ENCODE results near the gene RXRA. TPM values are rescaled to one million over a fixed set of nuclear protein-coding genes. Genes with fewer than 3 reads are reported as not detected.

Gene RXRA
- polyA plus RNA-seq, 3 donors: 15.8 to 91.0 (median 23.2) TPM

- Histone ChIP-seq H3K4me1 (ENCODE audit: control insufficient read depth in 1 of 2, insufficient read depth in 2 of 2, low read length in 2 of 2) (peaks cover 99 to 100% of the 10 kb centered on the region in 2 donors), H3K36me3 (replicated peaks in 1 of 2; ENCODE audit: control insufficient read depth in 1 of 2, insufficient read depth in 2 of 2, low read length in 2 of 2) (peaks cover 19 to 42% of the 10 kb centered on the region in 2 donors), H4K20me1 (ENCODE audit: insufficient read depth, low read length) (peaks cover 45% of the 10 kb centered on the region), H3K4me2 (replicated peaks; ENCODE audit: extremely low read depth, low read length, poor library complexity, severe bottlenecking) (peak overlapping the region; percentile 71), H3K4me3 (replicated peaks in 1 of 3; ENCODE audit: low read depth in 2 of 3, low read length in 3 of 3) (peak overlapping the region in 1 of 3 experiments; percentile 68), H3K27me3 (ENCODE audit: control insufficient read depth in 2 of 2, insufficient read depth in 2 of 2, low read length in 2 of 2) (no peaks in the 10 kb centered on the region), H3K9ac (ENCODE audit: insufficient read depth, low read length, poor library complexity, severe bottlenecking) (peak overlapping the region; percentile 78), H3K79me2 (ENCODE audit: insufficient read depth, low read length) (peaks cover 86% of the 10 kb centered on the region), H2AFZ (ENCODE audit: insufficient read depth, low read depth, low read length, poor library complexity, severe bottlenecking) (no peak overlapping the region), H3K27ac (ENCODE audit: low read depth in 1 of 2, low read length in 2 of 2) (peak overlapping the region; percentile 97), H3K9me3 (replicated peaks in 1 of 2; ENCODE audit: control insufficient read depth in 1 of 2, insufficient read depth in 1 of 2, low read length in 2 of 2) (no peaks in the 10 kb centered on the region)
- peaks cover 21 to 78% of the 10 kb centered on the region in 2 donors for H3K36me3 Mint-ChIP-seq
- H3K4me3 Mint-ChIP-seq: peak overlapping the region; percentile 54 to 71
- H3K27me3 Mint-ChIP-seq (ENCODE audit: low read depth in 3 of 3): no peaks in the 10 kb centered on the region
- no peaks in the 10 kb centered on the region for H3K9me3 Mint-ChIP-seq
- H3K4me1 Mint-ChIP-seq: peaks cover 92% of the 10 kb centered on the region
- intact Hi-C loops (cut with micrococcal nuclease): loop anchor here (2.0 to 5.0 kb wide), 5 partner anchors 33 to 81 kb away; partner anchors contain the start of gene RXRA (in 1 of the 2)
- DNase-seq: peak; percentile 79 to 90 (median 89)
- H3K27ac Mint-ChIP-seq: peak overlapping the region; percentile 93 to 100 (median 99)
- WGBS (ENCODE audit: insufficient coverage): 0% methylated on average over 9 of the region's 9 CpGs
- TF ChIP-seq, protein P1, sequence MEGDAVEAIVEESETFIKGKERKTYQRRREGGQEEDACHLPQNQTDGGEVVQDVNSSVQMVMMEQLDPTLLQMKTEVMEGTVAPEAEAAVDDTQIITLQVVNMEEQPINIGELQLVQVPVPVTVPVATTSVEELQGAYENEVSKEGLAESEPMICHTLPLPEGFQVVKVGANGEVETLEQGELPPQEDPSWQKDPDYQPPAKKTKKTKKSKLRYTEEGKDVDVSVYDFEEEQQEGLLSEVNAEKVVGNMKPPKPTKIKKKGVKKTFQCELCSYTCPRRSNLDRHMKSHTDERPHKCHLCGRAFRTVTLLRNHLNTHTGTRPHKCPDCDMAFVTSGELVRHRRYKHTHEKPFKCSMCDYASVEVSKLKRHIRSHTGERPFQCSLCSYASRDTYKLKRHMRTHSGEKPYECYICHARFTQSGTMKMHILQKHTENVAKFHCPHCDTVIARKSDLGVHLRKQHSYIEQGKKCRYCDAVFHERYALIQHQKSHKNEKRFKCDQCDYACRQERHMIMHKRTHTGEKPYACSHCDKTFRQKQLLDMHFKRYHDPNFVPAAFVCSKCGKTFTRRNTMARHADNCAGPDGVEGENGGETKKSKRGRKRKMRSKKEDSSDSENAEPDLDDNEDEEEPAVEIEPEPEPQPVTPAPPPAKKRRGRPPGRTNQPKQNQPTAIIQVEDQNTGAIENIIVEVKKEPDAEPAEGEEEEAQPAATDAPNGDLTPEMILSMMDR (IDR thresholded peaks at IDR 0.05): no peak
Observed at GRCh38 chr9:134405527-134405926, 79.3 kb downstream of the RXRA start.

GRCh38 chr9:134406366-134407120 is 80.3 kb downstream of the RXRA start:
- Histone ChIP-seq H3K79me2 (ENCODE audit: insufficient read depth, low read length) (peaks cover 86% of the 10 kb centered on the region), H3K36me3 (replicated peaks in 1 of 2; ENCODE audit: control insufficient read depth in 1 of 2, insufficient read depth in 2 of 2, low read length in 2 of 2) (peaks cover 30 to 46% of the 10 kb centered on the region in 2 donors), H3K9me3 (replicated peaks in 1 of 2; ENCODE audit: control insufficient read depth in 1 of 2, insufficient read depth in 1 of 2, low read length in 2 of 2) (no peaks in the 10 kb centered on the region), H2AFZ (ENCODE audit: insufficient read depth, low read depth, low read length, poor library complexity, severe bottlenecking) (no peak overlapping the region), H3K4me2 (replicated peaks; ENCODE audit: extremely low read depth, low read length, poor library complexity, severe bottlenecking) (peak overlapping the region; percentile 71), H3K9ac (ENCODE audit: insufficient read depth, low read length, poor library complexity, severe bottlenecking) (peak overlapping the region; percentile 78), H3K27ac (ENCODE audit: low read depth in 1 of 2, low read length in 2 of 2) (peak overlapping the region; percentile 97), H3K4me1 (ENCODE audit: control insufficient read depth in 1 of 2, insufficient read depth in 2 of 2, low read length in 2 of 2) (peaks cover 99 to 100% of the 10 kb centered on the region in 2 donors), H4K20me1 (ENCODE audit: insufficient read depth, low read length) (peaks cover 45% of the 10 kb centered on the region), H3K27me3 (ENCODE audit: control insufficient read depth in 2 of 2, insufficient read depth in 2 of 2, low read length in 2 of 2) (no peaks in the 10 kb centered on the region), H3K4me3 (replicated peaks in 1 of 3; ENCODE audit: low read depth in 2 of 3, low read length in 3 of 3) (peak overlapping the region in 2 of 3 experiments; percentile 4 to 68)
- Mint-ChIP-seq H3K36me3 (peaks cover 22 to 78% of the 10 kb centered on the region in 2 donors), H3K9me3 (no peaks in the 10 kb centered on the region), H3K27me3 (ENCODE audit: low read depth in 3 of 3) (no peaks in the 10 kb centered on the region), H3K4me3 (peak overlapping the region; percentile 69 to 85), H3K4me1 (peaks cover 93% of the 10 kb centered on the region), H3K27ac (peak overlapping the region; percentile 93 to 100 (median 99))
- WGBS (ENCODE audit: insufficient coverage): 64% methylated on average over 17 of the region's 23 CpGs
- TF ChIP-seq, protein P1 (IDR thresholded peaks at IDR 0.05): no peak
- DNase-seq: peak in 1 of 3 donors; percentile 70
- intact Hi-C loops (cut with micrococcal nuclease): loop anchor here (2.0 to 5.0 kb wide), 5 partner anchors 34 to 242 kb away; partner anchors contain the start of genes RNU6ATAC (in 1 of the 2) and RXRA (in 1 of the 2)
